HUES6 (cell line): ENCODE measurements around the gene MPG.
A peak's percentile ranks its signal among the peaks of the same experiment; 100 is the strongest.

Experiments
- H3K27ac ChIP-seq: 2 replicates; pipeline ENCODE4 v1.7.0; 2013; ENCODE audit warnings: low read depth, mild to moderate bottlenecking, low read length, inconsistent platforms
- H3K27me3 ChIP-seq: 2 replicates; pipeline ENCODE4 v1.6.1; 2013; ENCODE audit warnings: low read length; ENCODE audit not compliant: control insufficient read depth, insufficient read depth
- H3K36me3 ChIP-seq: 2 replicates; pipeline ENCODE4 v1.6.1; 2013; ENCODE audit warnings: low read length; ENCODE audit not compliant: control insufficient read depth, insufficient read depth
- H3K4me1 ChIP-seq: 2 replicates; pipeline ENCODE4 v1.6.1; 2013; ENCODE audit warnings: low read length; ENCODE audit not compliant: control insufficient read depth, insufficient read depth
- H3K4me3 ChIP-seq: 2 replicates; pipeline ENCODE4 v1.5.1; 2013; ENCODE audit warnings: low read depth, low read length
- H3K9ac ChIP-seq: one replicate; pipeline ENCODE4 v1.6.1; 2013; ENCODE audit warnings: mild to moderate bottlenecking, low read length
- H3K9me3 ChIP-seq: 2 replicates; pipeline ENCODE4 v1.6.1; 2013; ENCODE audit warnings: low read depth, low read length; ENCODE audit not compliant: control insufficient read depth, insufficient read depth

The MPG gene

GRCh38 chr16:67884-68789 is 9.9 kb upstream of the MPG start:
- no peaks in the 10 kb centered on the region for H3K27me3 ChIP-seq
- peaks cover 58% of the 10 kb centered on the region for H3K4me1 ChIP-seq
- H3K36me3 ChIP-seq = peaks cover 20% of the 10 kb centered on the region
- H3K9me3 ChIP-seq = no peaks in the 10 kb centered on the region
- no peak overlapping the region for H3K4me3 ChIP-seq
- H3K27ac ChIP-seq = no peak overlapping the region; the same call in 1 of the 2 replicates
- peak overlapping the region; percentile 7 for H3K9ac ChIP-seq

DNA sequence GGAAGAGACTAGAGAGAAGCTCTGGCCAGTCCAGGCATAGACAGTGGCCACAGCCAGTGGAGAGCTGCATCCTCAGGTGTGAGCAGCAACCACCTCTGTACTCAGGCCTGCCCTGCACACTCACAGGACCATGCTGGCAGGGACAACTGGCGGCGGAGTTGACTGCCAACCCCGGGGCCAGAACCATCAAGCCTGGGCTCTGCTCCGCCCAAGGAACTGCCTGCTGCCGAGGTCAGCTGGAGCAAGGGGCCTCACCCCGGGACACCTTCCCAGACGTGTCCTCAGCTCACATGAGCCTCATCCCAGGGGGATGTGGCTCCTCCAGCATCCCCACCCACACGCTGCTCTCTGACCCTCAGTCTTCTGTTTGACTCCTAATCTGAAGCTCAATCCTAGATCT is 8.8 kb upstream of the MPG start:
- peaks cover 9% of the 10 kb centered on the region for H3K36me3 ChIP-seq
- H3K9me3 ChIP-seq = no peaks in the 10 kb centered on the region
- peak overlapping the region; percentile 30 for H3K9ac ChIP-seq
- peaks cover 68% of the 10 kb centered on the region for H3K4me1 ChIP-seq
- H3K27me3 ChIP-seq = no peaks in the 10 kb centered on the region
- H3K27ac ChIP-seq = no peak overlapping the region
- no peak overlapping the region for H3K4me3 ChIP-seq

DNA sequence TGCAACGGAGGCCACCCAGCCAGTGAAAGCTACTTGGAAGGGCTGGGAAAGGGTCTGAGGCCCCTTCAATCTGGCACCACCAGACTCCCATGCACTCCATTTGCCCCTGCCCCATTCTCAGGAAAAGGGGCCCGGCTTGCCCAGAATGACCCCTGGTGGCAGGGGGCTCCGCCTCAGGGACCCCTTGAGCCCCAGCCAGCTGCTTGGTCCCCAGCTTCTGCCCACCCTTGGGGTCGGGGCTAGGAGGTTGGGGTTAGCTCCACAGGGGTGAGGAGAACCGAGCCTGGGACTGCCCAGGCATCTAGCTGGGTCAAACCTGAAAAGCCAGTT is 6.8 kb upstream of the MPG start:
- no peaks in the 10 kb centered on the region for H3K36me3 ChIP-seq
- peak overlapping the region; percentile 87 for H3K4me3 ChIP-seq
- H3K27me3 ChIP-seq = no peaks in the 10 kb centered on the region
- peak overlapping the region; percentile 96 for H3K9ac ChIP-seq
- peak overlapping the region; percentile 11; the same call in 1 of the 2 replicates for H3K27ac ChIP-seq
- peaks cover 84% of the 10 kb centered on the region for H3K4me1 ChIP-seq
- H3K9me3 ChIP-seq = no peaks in the 10 kb centered on the region

DNA sequence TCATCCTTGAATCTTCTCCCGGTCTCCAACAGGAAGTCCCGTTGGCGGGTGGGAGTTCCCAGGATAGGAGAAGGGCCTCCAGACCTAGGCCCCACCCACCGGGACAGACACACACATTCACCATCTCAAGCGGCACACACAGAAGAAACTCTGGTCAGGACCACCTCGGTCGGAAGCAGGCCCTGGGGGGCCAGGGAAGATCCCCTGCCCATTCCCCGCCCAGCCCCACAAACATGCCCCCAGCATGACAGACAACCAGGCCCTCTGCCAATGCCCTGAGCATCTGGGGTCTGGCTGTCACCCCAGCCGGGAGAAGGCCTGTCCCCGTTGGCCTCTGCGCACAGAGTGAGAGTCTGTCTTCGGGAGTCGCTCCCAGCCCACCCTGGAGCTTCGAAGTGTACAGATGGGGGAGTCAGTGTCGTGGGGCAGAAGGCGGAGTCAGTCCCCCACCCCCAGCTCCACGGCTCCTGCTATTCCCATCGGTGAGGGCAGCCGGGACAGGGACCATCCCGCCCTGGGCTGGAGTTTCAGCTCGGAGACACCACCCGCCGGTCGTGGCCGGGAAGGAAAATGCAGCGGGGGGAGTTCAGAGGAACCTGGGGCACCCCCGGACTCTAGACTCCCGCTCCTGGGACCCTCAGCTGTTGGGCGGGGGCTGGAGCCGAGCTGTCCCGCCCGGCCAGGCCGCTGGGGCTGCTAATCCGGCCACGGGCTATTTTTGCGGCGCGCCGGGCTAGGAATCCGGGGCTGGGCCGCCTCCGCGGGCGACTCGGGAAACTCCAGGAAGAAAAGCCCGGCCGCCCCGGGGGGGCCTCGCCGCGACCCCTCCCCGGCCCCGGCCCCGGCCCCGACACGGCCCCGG is 6.3 kb upstream of the MPG start:
- H3K9ac ChIP-seq = peak overlapping the region; percentile 96
- no peaks in the 10 kb centered on the region for H3K9me3 ChIP-seq
- H3K4me1 ChIP-seq = peaks cover 85% of the 10 kb centered on the region
- H3K27ac ChIP-seq = peak overlapping the region; percentile 81; the same call in 1 of the 2 replicates
- H3K4me3 ChIP-seq = peak overlapping the region; percentile 87
- no peaks in the 10 kb centered on the region for H3K36me3 ChIP-seq
- H3K27me3 ChIP-seq = no peaks in the 10 kb centered on the region

- Histone ChIP-seq H3K27ac (peak within 1 kb of the TSS; percentile 84; the same call in 1 of the 2 replicates), H3K4me3 (peak within 1 kb of the TSS; percentile 87), H3K27me3 (no peaks in the 10 kb centered on the region), H3K9ac (peak within 1 kb of the TSS; percentile 96), H3K36me3 (no peaks in the 10 kb centered on the region), H3K9me3 (no peaks in the 10 kb centered on the region), H3K4me1 (peaks cover 81% of the 10 kb centered on the region)
Measured at GRCh38 chr16:72561-73548, 5.2 kb upstream of the MPG start, which contains the start of gene RHBDF1. RHBDF1 (minus strand) TSS chr16:72631; CDS start chr16:65015, 7,616 bp downstream.

- no peaks in the 10 kb centered on the region for H3K9me3 ChIP-seq
- peaks cover under 1% of the 10 kb centered on the region; the same call in 1 of the 2 replicates for H3K36me3 ChIP-seq
- peak overlapping the region; percentile 84; the same call in 1 of the 2 replicates for H3K27ac ChIP-seq
- H3K9ac ChIP-seq = peak overlapping the region; percentile 72
- no peaks in the 10 kb centered on the region for H3K27me3 ChIP-seq
- H3K4me3 ChIP-seq = peak overlapping the region; percentile 39; the same call in 1 of the 2 replicates
- peaks cover 76% of the 10 kb centered on the region for H3K4me1 ChIP-seq
Measured at GRCh38 chr16:74051-74746, 3.8 kb upstream of the MPG start.

GRCh38 chr16:74747-75334 is 3.2 kb upstream of the MPG start:
- Histone ChIP-seq H3K4me1 (peaks cover 70% of the 10 kb centered on the region), H3K36me3 (peaks cover 6% of the 10 kb centered on the region), H3K4me3 (no peak overlapping the region), H3K27ac (peak overlapping the region; percentile 78; the same call in 1 of the 2 replicates), H3K9ac (peak overlapping the region; percentile 82), H3K27me3 (no peaks in the 10 kb centered on the region), H3K9me3 (no peaks in the 10 kb centered on the region)

GRCh38 chr16:75580-76501 is 2.2 kb upstream of the MPG start:
- H3K36me3 ChIP-seq = peaks cover 13% of the 10 kb centered on the region
- peak overlapping the region; percentile 82 for H3K9ac ChIP-seq
- no peaks in the 10 kb centered on the region for H3K9me3 ChIP-seq
- peaks cover 60% of the 10 kb centered on the region for H3K4me1 ChIP-seq
- H3K27me3 ChIP-seq = no peaks in the 10 kb centered on the region
- H3K4me3 ChIP-seq = no peak overlapping the region; the same call in 1 of the 2 replicates
- peak overlapping the region; percentile 78; the same call in 1 of the 2 replicates for H3K27ac ChIP-seq
